Brain microvascular endothelial cell (primary cell): Measurements from ENCODE around the gene ANO1.

Experiments
- DNase-seq: peaks from one replicate; pipeline ENCODE4 v3.0.0-alpha.2; 2020
- H3K27ac ChIP-seq: fragments of 250-450 bp; sonication (Bioruptor Pico); 2 replicates; pipeline ENCODE4 v1.5.1; 2020; ENCODE audit warnings: mild to moderate bottlenecking, moderate library complexity
- H3K27me3 ChIP-seq: fragments of 250-450 bp; sonication (Bioruptor Pico); replicated peaks from 2 replicates; pipeline ENCODE4 v1.5.1; 2020; ENCODE audit warnings: mild to moderate bottlenecking
- H3K36me3 ChIP-seq: fragments of 250-450 bp; sonication (Bioruptor Pico); replicated peaks from 2 replicates; pipeline ENCODE4 v1.5.1; 2020; ENCODE audit warnings: mild to moderate bottlenecking
- H3K4me3 ChIP-seq: 2 replicates; pipeline ENCODE4 v1.5.1; 2011; ENCODE audit warnings: low read depth, mild to moderate bottlenecking, control low read depth, low read length, moderate library complexity
- CTCF ChIP-seq: IDR thresholded peaks from 2 replicates; pipeline ENCODE4 v1.5.1; 2011; ENCODE audit warnings: low read depth, mild to moderate bottlenecking, moderate library complexity, low read length, control low read depth, inconsistent platforms; ENCODE audit errors: missing control alignments
- in situ Hi-C: cut with HindIII; loops from 2 replicates; pipeline ENCODE4 v1.10.0; 2017; ENCODE audit warnings: low sequenced_read_pairs, low pct_ligation_motif_present

The ANO1 gene

GRCh38 chr11:70159627-70160570, 81.8 kb downstream of the ANO1 start:
- no peak for TF ChIP-seq CTCF
- Histone ChIP-seq H3K27ac (no peak overlapping the region), H3K27me3 (no peaks in the 10 kb centered on the region), H3K4me3 (no peak overlapping the region), H3K36me3 (no peaks in the 10 kb centered on the region)
- in situ Hi-C loops: no loop called here
- DNase-seq: no peak

GRCh38 chr11:70161043-70161625, 83.0 kb downstream of the ANO1 start:
- H3K4me3 ChIP-seq: no peak overlapping the region
- H3K27ac ChIP-seq: no peak overlapping the region
- H3K36me3 ChIP-seq: no peaks in the 10 kb centered on the region
- in situ Hi-C loops: no loop called here
- TF ChIP-seq CTCF: no peak
- no peak for DNase-seq
- H3K27me3 ChIP-seq: no peaks in the 10 kb centered on the region

GRCh38 chr11:70164705-70165104, 86.6 kb downstream of the ANO1 start:
- no peak overlapping the region for H3K4me3 ChIP-seq
- in situ Hi-C loops: no loop called here
- DNase-seq: no peak
- TF ChIP-seq CTCF: no peak
- H3K27ac ChIP-seq: no peak overlapping the region
- peaks cover 2% of the 10 kb centered on the region for H3K27me3 ChIP-seq
- no peaks in the 10 kb centered on the region for H3K36me3 ChIP-seq

- TF ChIP-seq CTCF: no peak
- in situ Hi-C loops: no loop called here
- DNase-seq: no peak
Observed at GRCh38 chr11:70167120-70167519, 89.0 kb downstream of the ANO1 start.

GRCh38 chr11:70167723-70168404, 89.7 kb downstream of the ANO1 start:
- no peak for DNase-seq
- Histone ChIP-seq H3K36me3 (no peaks in the 10 kb centered on the region), H3K27ac (no peak overlapping the region), H3K4me3 (no peak overlapping the region), H3K27me3 (peaks cover 2% of the 10 kb centered on the region)
- peak; percentile 19 for TF ChIP-seq CTCF
- in situ Hi-C loops: no loop called here

More at GRCh38 chr11:70167120-70167519, 89.0 kb downstream of the ANO1 start:
- Histone ChIP-seq H3K27me3 (peaks cover 2% of the 10 kb centered on the region), H3K36me3 (no peaks in the 10 kb centered on the region), H3K4me3 (no peak overlapping the region), H3K27ac (no peak overlapping the region)
